Pons (tissue), 1 donor: ENCODE data around the gene CREG1.
A peak's percentile ranks its signal among the peaks of the same experiment; 100 is the strongest.
"Not testable (repeated sequence)": the region's sequence is repeated elsewhere in the genome, so short reads cannot be mapped to it uniquely, and the experiment has no call there.

ENCODE experiments used
- DNase-seq: peaks from one replicate; pipeline ENCODE4 v3.0.0-alpha.2; 2016; ENCODE audit warnings: low spot score

Gene CREG1

GRCh38 chr1:167553136-167554027 is at the start of gene CREG1:
TSS of gene CREG1 (minus strand) at chr1:167553762.
- DNase-seq, result peak; percentile 92

DNA sequence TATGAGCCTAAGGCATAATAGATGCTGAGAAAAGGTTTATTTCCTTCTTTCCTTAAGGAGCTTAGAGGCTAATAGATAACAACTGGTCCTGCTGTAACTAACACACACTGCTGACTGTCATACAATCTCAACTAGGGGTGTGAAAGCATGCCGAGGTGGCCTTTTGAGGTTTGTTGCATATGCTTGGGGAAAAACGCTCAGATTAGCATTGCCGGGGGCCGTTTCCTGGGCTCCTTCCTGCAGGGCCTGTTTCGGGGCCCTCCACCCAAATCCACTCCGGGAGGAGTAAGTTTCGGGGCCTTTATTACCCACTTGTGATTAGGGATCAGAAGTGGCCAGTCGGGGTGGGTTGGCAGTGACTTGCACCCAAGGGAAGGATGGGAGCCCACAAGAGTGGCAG is 49.3 kb upstream of the CREG1 start:
- DNase-seq, result no peak

GRCh38 chr1:167601442-167602383 is 48.2 kb upstream of the CREG1 start:
- DNase-seq, result peak; percentile 77

DNA sequence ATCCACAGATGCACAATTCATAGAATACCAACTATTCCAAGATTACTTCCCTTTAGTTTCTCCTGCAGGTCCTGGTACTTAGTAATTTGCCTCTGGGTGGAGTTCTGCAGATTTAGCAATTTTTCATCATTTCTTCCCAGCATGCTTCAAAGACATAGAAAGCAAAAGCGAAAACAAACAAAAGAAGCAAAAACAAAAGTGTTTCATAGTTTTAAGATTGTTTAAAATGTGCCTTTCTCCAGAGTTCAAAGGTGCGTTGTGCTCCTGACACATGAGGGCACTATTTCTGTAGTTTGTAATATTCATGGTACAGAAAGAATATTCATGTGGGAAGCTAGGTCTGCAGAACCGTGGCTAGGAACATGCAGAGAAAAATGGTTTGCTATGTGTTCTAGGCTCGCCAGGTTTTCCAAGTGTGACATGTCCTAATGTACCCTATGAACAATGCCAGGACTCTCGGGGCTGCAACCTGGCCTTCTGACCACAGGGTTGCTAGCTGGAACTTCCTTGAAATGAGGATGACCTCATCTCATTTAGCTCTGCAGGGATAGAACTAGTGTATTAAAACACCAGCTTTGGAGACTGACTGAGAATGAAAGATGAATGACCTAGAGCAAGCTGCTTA is 46.5 kb upstream of the CREG1 start:
- peak; percentile 56 for DNase-seq

GRCh38 chr1:167594822-167595221 is 41.3 kb upstream of the CREG1 start:
- DNase-seq, result no peak

GRCh38 chr1:167593860-167594259 is 40.3 kb upstream of the CREG1 start:
- DNase-seq, result no peak

- no peak for DNase-seq
Observed at GRCh38 chr1:167592475-167592874, 38.9 kb upstream of the CREG1 start.

DNA sequence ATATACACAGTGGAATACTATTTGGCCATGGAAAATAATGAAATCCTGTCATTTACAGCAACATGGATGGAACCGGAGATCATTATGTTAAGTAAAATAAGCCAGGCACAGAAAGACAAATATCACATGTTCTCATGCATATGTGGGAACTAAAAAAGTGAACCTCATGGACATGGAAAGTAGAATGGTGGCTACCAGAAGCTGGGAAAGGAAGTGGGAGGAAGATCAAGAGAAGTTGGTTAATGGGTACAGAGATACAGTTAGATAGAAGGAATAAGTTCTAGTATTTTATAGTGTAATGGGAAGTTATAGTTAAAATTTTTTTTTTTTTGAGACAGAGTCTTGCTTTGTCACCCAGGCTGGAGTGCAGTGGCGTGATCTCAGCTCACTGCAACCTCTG is 34.8 kb upstream of the CREG1 start:
- no peak for DNase-seq

DNA sequence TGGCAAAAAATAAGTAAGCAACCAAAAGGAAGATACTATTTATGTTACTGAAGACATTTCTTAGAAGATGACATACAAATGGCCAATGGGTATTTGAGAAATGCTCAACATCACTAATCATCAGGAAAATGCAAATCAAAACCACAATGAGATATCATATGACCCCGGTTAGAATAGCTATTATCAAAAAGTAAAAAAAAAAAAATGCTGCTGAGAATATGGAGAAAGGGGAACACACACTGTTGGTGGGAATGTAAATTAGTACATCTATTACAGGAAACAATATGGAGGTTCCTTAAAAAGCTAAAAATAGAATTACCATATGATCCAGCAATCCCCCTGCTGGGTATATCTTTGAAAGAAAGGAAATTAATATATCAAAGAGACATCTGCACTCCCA is 34.3 kb upstream of the CREG1 start:
- no peak for DNase-seq

DNA sequence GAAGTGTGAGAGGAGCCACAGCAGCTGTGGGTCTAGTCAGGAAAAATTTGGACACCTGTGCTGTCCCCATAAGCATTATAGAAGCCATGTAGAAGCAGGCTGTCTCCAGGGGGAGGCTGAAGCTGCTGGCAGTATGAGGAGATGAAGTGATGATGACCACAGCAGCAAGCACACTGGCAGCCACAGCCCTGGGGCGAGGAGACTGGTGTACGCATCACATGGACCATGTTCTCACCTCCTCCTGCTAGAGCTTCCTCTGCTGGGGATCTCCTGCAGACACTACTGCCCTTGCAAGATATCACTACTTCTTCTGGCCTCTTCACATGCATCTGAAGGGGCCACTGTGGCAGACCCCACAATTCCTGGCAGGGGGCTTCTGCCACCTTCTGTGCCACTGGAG is 33.8 kb upstream of the CREG1 start:
- no peak for DNase-seq

DNA sequence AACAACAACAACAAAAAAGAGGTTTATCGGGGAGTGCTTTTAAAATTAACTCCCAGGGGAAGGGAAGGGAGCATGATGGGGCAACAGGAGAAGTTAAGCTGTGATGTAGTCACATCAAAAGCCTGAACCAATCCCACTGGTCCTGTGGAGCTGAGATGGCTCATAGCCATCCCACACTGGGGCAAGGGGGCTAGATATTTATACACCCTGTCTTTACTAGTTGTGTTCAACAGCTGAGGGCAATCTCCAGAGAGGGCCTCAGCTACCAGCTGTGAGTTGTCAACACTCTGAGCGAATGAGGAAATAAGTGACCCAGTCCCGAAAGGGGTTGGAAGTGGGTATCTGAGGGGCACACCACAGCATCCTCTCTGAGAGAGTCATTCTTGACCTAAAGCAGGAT is 31.0 kb upstream of the CREG1 start:
- DNase-seq, result no peak

- no peak for DNase-seq
Observed at GRCh38 chr1:167582722-167583121, 29.2 kb upstream of the CREG1 start.

GRCh38 chr1:167582064-167582463 is 28.5 kb upstream of the CREG1 start:
- DNase-seq, result no peak

GRCh38 chr1:167579986-167580385 is 26.4 kb upstream of the CREG1 start:
- DNase-seq, result no peak

DNA sequence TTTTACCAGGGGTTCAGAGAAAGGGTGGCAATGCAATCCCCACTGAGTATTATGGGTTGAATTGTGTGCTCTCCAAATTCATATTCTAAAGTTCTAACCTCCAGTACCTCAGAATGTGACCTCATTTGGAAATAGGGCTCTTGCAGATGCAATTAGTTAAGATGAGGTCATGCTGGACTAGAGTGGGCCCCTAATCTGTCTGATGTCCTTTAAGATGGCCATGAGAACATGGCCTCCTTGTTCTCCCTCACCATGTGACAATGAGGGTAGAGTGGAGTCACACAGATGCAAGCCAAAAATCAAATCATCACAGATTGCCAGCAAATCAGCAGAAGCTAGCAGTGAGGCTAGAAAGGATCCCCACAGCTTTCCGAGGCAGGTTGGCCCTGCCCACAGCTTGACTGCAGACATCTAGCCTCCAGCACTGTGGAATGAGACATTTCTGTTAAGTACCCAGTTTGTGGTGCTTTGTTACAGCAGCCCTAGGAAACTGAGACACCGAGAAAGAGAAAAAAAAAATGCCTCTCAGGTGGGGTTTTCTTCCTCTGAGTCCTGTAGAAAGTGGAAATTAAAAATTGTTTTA is 25.5 kb upstream of the CREG1 start:
- no peak for DNase-seq

DNA sequence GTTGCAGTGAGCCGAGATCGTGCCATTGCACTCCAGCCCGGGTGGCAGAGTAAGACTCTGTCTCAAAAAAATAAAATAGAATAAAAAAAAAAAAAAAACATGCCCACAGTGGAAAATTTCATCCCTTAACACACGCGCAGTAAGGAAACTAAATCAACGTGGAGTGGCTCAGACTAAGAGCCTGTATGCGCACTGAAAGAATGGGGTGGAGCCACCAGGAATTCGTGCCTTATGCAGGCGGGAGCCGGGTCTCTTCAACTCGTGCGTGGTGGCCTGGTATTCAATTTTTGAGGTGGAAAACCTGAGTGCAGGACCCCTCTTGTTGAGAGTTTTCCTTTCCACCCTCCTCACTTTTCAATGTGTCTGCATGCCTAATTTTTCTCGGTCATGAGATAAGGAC is 22.1 kb upstream of the CREG1 start:
- DNase-seq, result no peak

- DNase-seq, result no peak
Observed at GRCh38 chr1:167573035-167573434, 19.5 kb upstream of the CREG1 start.

GRCh38 chr1:167570712-167571111 is 17.1 kb upstream of the CREG1 start:
- not testable (repeated sequence) for DNase-seq

GRCh38 chr1:167567663-167568062 is 14.1 kb upstream of the CREG1 start:
- no peak for DNase-seq

DNA sequence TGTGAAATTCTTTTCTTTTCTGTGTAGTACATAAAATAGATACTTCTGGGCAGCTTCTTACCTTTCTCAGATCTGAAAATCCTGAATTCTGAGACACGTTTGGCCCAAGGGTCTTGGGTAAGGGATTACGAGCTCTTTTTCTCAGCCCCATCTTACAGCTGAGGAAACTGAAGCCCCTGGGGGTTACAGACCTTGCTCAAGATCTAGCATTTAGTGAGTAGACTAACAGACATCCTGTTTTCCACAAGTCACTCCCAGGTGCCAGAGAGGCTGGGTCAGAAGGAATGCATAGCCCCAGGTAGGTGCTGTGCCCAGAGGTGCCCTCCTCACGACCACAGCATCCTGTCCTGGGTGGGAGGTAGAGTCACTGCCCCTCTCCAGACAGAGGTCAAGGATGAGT is 13.2 kb upstream of the CREG1 start:
- no peak for DNase-seq

DNA sequence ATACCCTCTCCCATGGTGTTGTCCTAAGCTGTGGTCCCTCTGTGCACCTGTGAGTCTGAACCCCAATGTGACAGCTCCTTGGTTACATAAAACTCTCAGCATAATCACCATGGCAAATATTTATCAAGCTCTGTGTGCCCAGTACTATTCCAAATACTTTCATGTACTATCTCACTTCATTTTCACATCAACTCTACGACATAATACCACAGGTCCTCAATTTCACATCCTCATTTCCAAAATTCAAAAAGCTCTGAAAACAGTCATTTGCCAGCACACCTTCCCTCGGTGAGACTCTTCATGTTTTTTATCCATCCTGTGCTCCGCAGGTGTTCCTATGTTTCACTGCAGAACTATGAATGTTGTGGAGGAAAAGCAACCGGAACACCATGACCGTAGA is 12.4 kb upstream of the CREG1 start:
- no peak for DNase-seq

GRCh38 chr1:167564612-167565270 is 11.2 kb upstream of the CREG1 start:
- DNase-seq, result no peak
